ENCODE data around the gene EID3.
"Not testable (repeated sequence)": the region's sequence is repeated elsewhere in the genome, so short reads cannot be mapped to it uniquely, and the experiment has no call there.

Gene EID3

GRCh38 chr12:104290320-104290719 is 13.2 kb upstream of the EID3 start:
- DNase-seq (ENCODE audit: low spot score) = no peak

- DNase-seq (ENCODE audit: low spot score) = no peak
Measured at GRCh38 chr12:104290855-104291254, 12.7 kb upstream of the EID3 start.

DNA sequence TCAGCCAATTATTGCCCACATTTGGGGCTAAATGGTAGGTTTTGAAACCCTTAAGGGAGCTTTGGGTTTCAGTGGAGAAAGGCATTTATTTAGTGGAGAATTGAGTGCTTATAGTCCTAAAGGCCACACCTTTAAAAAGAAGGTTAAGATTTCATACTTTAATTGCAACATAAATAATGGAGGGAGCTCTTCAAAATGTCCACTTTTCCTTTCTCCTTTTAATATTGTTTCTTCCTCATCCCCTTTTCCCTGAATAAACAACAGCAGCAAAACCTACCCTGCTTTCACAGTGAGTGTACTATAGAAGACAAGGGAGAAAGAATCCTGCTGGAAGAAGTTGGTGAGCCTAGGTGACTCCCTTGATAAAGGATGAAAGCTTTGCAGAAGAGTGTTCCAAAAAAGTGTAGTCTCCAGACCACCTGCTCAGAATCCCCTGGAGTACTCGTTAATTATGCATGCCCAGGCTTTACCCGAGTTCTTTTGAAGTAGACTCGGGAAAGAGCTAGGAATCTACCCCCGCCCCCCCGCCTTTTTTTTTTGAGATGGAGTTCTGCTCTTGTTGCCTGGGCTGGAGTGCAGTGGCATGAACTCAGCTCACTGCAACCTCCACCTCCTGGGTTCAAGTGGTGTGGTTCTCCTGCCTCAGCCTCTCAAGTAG is 11.5 kb upstream of the EID3 start:
- no peak for DNase-seq (ENCODE audit: low spot score)

DNA sequence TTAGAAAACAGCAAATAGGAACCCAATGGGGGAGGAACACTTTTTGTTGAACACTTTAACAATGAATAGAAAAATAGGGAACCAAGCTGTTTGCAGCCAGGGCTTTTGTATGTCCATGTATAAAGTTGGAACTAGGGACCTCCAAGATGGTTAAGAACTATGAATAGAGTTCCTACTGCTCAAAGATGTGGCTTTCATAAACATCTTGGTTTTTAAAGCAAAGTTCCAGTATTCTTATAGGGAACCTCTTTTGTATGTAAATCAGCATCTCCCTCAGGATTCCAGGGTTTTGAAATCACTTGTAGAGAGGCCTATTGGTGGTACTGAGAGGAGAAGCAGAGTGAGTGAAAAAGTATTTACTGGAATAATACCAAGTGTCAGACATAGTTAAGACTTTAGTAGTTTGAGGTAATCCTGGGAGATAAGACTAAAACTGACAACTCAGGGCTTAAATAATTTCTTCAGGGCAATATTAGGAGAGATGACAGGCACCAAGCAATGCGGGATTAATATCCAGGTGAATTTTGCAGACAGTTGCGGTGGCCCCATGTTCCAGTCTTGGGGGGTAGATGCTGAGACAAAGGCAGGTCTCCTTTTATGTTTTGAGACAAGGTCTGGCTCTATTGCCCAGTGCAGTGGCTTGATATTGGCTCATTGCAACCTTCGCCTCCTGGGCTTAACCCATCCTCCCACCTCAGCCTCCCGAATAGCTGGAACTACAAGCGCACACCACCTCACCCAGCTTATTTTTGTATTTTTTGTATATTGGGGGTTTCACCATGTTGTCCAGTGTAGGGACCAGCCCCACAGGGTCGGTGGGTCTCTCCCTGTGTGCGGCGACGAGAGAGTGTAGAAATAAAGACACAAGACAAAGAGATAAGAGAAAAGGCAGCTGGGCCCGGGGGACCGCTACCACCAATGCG is 10.4 kb upstream of the EID3 start:
- DNase-seq (ENCODE audit: low spot score) = no peak

DNA sequence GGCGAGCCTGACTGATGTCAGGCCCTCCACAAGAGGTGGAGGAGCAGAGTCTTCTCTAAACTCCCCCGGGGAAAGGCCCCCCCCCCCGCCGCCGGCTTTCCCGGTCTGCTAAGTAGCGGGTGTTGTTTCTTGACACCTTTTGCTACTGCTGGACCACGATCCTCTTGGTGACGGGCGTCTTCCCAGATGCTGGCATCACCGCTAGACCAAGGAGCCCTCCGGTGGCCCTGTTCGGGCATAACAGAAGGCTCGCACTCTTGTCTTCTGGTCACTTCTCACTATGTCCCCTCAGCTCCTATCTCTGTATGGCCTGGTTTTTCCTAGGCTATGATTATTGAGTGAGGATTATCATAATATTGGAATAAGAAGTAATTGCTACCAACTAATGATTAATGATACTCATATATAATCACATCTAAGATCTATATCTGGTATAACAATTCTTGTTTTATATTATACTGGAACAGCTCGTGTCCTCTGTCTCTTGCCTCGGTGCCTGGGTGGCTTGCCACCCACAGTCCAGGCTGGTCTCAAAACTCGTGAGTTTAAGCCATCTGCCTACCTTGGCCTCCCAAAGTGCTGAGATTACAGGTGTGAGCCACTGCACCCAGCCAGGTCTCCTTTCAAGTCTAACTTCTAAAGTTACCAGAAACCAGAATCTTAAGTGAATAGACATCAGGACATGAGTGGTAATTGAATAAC is 9.2 kb upstream of the EID3 start:
- DNase-seq (ENCODE audit: low spot score) = not testable (repeated sequence)

GRCh38 chr12:104294927-104295668 is 8.4 kb upstream of the EID3 start:
- no peak for DNase-seq (ENCODE audit: low spot score)

DNA sequence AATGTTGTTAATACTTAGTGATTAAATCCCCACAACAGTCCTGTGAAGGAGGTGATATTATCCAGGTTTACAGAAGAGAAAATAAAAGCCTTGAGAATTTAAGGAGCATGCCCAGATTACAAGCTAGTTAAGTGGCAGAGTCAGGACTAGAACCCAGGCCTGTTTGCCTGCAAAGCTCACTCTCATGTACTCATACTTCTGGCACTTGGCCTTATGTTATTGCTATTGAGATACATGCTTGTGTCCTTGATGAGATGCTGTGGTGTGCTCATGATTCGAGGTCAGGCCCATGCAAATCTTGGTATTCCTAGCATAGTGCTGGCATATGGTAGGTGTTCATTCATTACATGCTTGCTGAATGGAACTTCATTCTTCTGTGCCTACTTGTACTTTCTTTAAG is 7.6 kb upstream of the EID3 start:
- DNase-seq (ENCODE audit: low spot score) = no peak

GRCh38 chr12:104296718-104297117 is 6.8 kb upstream of the EID3 start:
- no peak for DNase-seq (ENCODE audit: low spot score)

DNA sequence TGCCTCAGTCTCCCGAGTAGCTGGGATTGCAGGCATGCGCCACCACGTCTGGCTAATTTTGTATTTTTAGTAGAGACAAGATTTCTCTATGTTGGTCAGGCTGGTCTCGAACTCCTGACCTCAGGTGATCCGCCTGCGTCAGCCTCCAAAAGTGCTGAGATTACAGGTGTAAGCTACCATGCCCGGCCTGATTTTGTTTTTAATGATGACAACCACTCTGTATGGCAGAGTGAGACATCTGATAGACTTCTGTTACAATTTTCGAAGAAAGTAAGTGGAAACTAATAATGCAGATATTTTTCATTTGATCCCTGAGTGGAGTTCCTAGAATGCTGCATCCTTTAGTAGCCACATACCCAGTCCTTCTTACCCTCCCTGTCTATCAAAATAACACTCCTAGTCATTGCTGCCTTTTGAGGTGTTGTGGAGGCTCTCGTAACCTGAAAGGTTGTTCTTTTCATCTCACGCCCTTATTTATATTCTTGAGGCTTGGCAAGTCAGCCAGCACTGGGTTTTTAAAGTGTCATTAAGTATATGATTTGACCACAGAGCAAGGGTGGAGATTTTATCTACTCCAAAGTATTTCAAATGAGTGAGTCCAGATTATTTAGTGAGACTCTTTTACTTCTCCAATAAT is 5.9 kb upstream of the EID3 start:
- no peak for DNase-seq (ENCODE audit: low spot score)

DNA sequence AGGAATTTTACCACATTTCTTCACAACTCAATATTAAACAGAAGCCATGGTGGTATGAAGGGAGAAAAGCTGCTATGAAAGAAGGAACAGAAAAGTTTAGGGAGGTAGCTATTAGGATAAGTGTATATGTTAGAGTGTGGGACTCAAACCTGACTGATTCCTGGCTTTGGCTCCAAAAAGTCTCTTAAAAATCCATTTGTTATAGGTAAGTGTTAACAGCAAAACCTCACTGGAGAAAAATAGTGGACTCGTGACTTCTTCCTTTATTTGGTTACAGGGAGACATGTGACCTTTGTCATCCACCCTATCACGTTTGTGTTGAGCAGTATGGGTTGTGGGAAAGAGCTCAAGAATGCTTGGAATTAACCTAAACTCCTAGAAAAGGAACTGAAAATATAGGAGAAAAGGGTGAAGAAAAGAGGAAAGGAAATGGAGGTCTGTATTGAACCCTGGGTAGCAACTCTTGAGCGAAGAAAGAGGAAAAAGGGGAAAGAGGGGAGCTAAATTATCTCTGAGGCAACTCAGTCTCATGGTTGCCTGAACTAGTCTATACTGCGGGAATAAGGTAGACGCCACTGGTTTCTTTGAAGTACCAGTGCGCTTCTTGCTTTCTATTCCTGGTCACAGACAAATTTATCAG is 3.6 kb upstream of the EID3 start:
- DNase-seq (ENCODE audit: low spot score) = no peak

DNA sequence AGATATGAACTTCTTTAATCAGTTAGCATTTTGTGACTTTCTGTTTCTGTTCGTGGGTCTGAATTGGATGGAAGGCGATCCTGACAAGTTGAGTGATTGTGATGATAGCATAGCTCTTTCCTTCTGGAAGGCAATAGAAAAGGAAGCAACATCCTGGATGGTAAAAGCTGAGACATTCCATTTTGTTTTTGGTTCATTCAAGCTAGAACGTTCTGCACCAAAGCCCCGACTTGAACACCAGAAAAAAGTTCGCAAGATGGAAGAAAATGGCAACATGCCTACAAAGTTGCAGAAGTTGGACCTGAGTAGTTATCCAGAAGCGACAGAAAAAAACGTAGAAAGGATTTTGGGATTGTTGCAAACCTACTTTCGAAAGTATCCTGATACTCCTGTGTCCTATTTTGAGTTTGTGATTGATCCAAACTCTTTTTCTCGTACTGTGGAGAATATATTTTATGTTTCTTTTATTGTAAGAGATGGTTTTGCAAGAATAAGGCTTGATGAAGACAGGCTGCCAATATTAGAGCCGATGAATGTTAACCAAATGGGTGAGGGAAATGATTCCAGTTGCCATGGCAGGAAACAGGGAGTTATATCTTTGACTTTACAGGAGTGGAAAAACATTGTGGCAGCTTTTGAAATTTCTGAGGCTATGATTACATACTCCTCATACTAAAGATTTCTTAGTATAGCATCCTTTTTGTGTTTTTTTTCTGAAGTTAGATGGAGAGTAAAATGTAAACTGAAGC is 896 bp downstream of the EID3 start:
- no peak for DNase-seq (ENCODE audit: low spot score)

DNA sequence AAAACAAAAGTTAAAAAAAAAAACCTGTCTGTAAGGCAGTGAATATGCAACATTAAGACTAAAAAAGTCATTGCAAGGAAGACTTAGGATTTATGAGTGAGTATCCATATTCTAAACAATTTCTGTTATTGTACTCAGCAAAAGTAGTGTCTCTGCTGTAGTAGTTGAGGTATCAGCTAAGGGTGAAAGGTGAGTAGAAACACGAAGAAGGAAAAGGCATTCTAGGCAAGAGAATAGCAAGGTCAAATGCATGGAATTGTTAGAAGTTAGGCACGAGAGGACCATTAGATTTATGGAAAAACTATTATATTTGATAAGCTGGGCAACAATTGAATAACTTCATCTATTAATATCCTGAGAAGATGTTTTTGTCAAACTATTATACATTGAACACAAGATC is 1.8 kb downstream of the EID3 start:
- DNase-seq (ENCODE audit: low spot score) = no peak

DNA sequence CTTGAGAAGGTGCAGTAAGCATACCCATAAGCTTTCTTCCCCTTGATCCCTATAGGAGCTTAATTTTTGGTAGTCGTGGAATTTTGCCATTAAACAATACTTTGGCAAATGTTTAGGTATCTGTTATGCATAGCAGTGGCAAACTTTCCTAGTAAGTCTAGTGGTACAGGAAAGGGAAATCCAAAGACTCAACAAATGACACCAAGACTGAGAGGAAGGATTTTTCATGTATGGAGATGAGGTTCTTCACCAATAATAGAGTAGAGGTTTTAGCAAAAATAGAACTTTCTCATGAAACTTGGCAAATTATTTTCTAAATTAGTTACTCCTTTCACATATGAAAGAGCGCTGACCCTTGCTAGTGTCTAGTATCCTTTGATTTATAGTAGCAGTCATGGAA is 2.8 kb downstream of the EID3 start:
- no peak for DNase-seq (ENCODE audit: low spot score)

DNA sequence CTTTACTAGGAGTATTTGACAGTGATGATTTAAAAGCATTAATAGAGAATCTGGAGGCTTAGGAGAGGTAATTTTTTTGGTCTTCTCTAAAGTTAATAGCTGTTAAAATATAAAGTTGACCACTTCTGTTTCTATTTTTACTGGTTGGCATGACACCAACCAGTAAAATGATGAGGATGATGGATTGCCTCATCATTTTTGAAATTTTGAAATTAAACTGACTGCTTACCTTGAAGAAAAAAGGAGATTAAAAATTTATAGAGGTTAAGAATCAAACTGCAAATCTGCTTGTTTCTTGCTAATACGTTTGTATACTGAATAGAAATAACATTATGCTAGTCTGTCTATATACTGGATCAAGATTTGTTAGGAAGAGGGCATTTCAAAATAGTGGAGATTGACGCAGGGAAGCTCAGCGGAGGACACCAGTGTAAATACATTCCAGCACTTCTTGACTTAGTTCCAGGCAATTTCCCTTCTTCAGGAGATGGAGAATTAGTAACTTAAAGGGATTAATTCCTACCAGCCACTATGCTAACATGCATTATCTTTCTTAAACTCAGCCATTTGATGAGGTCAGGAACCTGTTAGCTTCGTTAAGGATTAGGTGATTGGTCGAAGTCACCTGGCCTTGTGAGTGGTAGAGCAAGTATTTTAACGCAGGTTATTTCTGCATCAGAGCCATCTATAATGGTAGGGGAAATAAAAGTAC is 3.6 kb downstream of the EID3 start:
- no peak for DNase-seq (ENCODE audit: low spot score)

DNA sequence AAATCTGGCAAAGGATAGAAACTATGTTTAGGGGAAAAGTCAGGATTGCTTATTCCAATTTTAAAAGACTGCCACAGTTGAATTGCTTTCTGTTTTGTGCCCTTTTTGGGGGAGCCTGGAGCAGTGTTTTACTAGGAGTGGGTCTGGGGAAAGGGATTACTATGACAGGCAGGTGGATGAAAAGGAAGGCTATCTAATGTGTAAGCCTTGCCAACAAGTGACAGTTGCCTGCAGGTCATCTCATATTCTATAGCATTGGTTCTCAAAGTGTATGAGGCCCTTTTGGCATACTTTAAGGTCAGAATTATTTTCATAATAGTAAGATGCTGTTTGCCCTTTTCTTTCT is 4.1 kb downstream of the EID3 start:
- no peak for DNase-seq (ENCODE audit: low spot score)

DNA sequence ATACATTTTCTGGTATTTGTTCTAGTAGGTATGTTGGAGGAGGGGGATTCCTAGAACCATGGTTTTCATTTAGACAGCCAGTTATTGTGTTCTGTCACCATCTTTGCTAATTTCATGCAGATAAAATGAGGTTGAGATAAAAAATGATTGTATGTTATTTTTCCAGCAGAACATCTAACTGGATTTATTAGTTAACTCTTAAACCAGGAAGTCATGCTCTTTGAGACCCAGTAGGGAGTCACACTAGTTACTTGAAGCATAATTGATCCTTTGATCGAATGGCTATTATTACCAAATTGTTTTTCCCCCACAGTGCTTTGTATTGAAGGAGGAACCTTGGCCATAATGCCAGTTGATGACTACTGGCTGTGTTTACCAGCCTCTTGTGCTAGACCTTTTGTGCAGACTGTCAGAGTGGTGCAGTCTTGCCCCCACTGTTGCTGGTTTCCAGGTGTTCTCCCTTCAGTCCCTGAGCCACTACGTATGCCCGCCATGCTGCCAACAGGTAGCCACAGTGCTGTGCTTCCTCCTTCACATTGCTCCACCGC is 6.0 kb downstream of the EID3 start:
- no peak for DNase-seq (ENCODE audit: low spot score)

- DNase-seq (ENCODE audit: low spot score) = no peak
Measured at GRCh38 chr12:104310751-104311633, 7.5 kb downstream of the EID3 start.

- DNase-seq (ENCODE audit: low spot score) = no peak
Measured at GRCh38 chr12:104312202-104312601, 8.7 kb downstream of the EID3 start.

DNA sequence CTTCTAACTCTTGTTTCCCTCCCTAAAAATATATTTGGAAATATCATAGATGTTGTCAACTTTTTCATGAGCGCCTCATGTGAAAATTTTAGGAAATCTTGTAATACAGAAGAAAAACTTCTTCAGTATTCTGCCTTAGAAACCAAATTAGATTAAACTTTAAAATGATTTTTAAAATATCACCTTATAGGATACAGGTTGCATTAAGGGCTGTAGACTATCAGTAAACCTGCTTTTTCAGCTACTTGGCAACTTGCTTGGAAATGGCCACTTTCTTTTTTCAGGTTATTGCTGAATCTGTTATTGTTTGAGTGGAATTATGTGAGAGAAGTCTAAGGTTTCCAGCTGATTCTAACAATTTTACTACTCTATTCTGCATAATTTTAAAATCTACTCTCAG is 9.1 kb downstream of the EID3 start:
- DNase-seq (ENCODE audit: low spot score) = no peak

All from left forelimb (tissue), 1 donor.